IMR-90 (cell line): ENCODE measurements around the gene MMP20. TPM values are rescaled to one million over a fixed set of nuclear protein-coding genes. Genes with fewer than 3 reads are reported as not detected.

Experiments
- ATAC-seq: fragments of 200-7000 bp; cut with Tn5 transposase; 2 replicates; pipeline ENCODE4 v1.9.1; 2020; ENCODE audit warnings: low read depth, mild to moderate bottlenecking, moderate library complexity
- BruUV-seq: library from RNA; stranded (reverse); fragments of 400-500 nt; replicated peaks from 2 replicates; lab custom pipeline; 2021; lab: Mats Ljungman, UMichigan
- CTCF ChIA-PET: fragments of 300-600 bp; formaldehyde crosslinking; extraction: SDS; loops from one replicate; lab custom pipeline; 2021; ENCODE audit warnings: antibody characterized with exemption; lab: Yijun Ruan, JAX
- POLR2A ChIA-PET: fragments of 300-600 bp; sonication (Branson Sonifier 250); formaldehyde crosslinking; loops from one replicate; lab custom pipeline; 2022; ENCODE audit warnings: antibody characterized with exemption; ENCODE audit not compliant: unreplicated experiment; lab: Charles Lee
- DNase-seq: peaks from one replicate; pipeline ENCODE4 v3.0.0; 2013
- H2AFZ ChIP-seq: replicated peaks from 2 replicates; pipeline ENCODE3; 2013; ENCODE audit warnings: low read length, mild to moderate bottlenecking; ENCODE audit not compliant: poor library complexity
- H2AK5ac ChIP-seq: 2 replicates; pipeline ENCODE4 v1.6.1; 2013; ENCODE audit warnings: low read depth, low read length, inconsistent platforms
- H2AK9ac ChIP-seq: replicated peaks from 2 replicates; pipeline ENCODE3; 2013; ENCODE audit warnings: mild to moderate bottlenecking, low read depth, low read length, moderate library complexity; ENCODE audit not compliant: poor library complexity
- H2BK120ac ChIP-seq: 2 replicates; pipeline ENCODE4 v1.6.1; 2013; ENCODE audit warnings: low read depth, low read length, inconsistent platforms
- H2BK15ac ChIP-seq: 3 replicates; pipeline ENCODE4 v1.6.1; 2013; ENCODE audit warnings: low read depth, low read length, inconsistent platforms
- H2BK20ac ChIP-seq: 2 replicates; pipeline ENCODE4 v1.6.1; 2013; ENCODE audit warnings: low read depth, mild to moderate bottlenecking, inconsistent platforms, low read length, moderate library complexity
- H2BK5ac ChIP-seq: 2 replicates; pipeline ENCODE4 v1.6.1; 2013; ENCODE audit warnings: mild to moderate bottlenecking, low read depth, low read length, inconsistent platforms; ENCODE audit not compliant: poor library complexity, severe bottlenecking
- H3K14ac ChIP-seq: replicated peaks from 2 replicates; pipeline ENCODE4 v1.6.1; 2013; ENCODE audit warnings: low read depth, low read length, inconsistent platforms
- H3K18ac ChIP-seq: 2 replicates; pipeline ENCODE4 v1.6.1; 2013; ENCODE audit warnings: low read depth, low read length, control low read depth
- H3K23ac ChIP-seq: 2 replicates; pipeline ENCODE4 v1.6.1; 2013; ENCODE audit warnings: low read depth, low read length, inconsistent platforms
- H3K27ac ChIP-seq: 2 replicates; pipeline ENCODE4 v1.5.1; 2013; ENCODE audit warnings: mild to moderate bottlenecking, control low read depth, low read length; ENCODE audit not compliant: insufficient read depth
- H3K27me3 ChIP-seq: 2 replicates; pipeline ENCODE4 v1.6.1; 2013; ENCODE audit warnings: low read length; ENCODE audit not compliant: control insufficient read depth, insufficient read depth
- H3K36me3 ChIP-seq: 2 replicates; pipeline ENCODE4 v1.6.1; 2013; ENCODE audit warnings: low read length, mixed read lengths; ENCODE audit not compliant: control insufficient read depth, insufficient read depth
- H3K4ac ChIP-seq: 2 replicates; pipeline ENCODE4 v1.6.1; 2013; ENCODE audit warnings: low read depth, low read length, inconsistent platforms
- H3K4me1 ChIP-seq: 2 replicates; pipeline ENCODE4 v1.6.1; 2013; ENCODE audit warnings: low read length, mixed read lengths; ENCODE audit not compliant: control insufficient read depth, insufficient read depth
- H3K4me2 ChIP-seq: 2 replicates; pipeline ENCODE4 v1.6.1; 2013; ENCODE audit warnings: low read depth, mild to moderate bottlenecking, control low read depth, low read length, moderate library complexity
- H3K4me3 ChIP-seq: 2 replicates; pipeline ENCODE4 v1.5.1; 2013; ENCODE audit warnings: low read depth, mild to moderate bottlenecking, control low read depth, low read length, moderate library complexity; ENCODE audit not compliant: insufficient read depth
- H3K56ac ChIP-seq: 2 replicates; pipeline ENCODE4 v1.6.1; 2013; ENCODE audit warnings: low read length, inconsistent platforms; ENCODE audit not compliant: insufficient read depth; ENCODE audit errors: extremely low read depth
- H3K79me1 ChIP-seq, 2 experiments: 2 replicates each; pipeline ENCODE4 v1.6.1; 2013; ENCODE audit warnings: low read length in 2 of 2, inconsistent platforms in 1 of 2, low read depth in 1 of 2
- H3K9ac ChIP-seq: 2 replicates; pipeline ENCODE4 v1.6.1; 2013; ENCODE audit warnings: low read depth, low read length, control low read depth
- H3K9me1 ChIP-seq: 2 replicates; pipeline ENCODE4 v1.6.1; 2013; ENCODE audit warnings: low read length, inconsistent platforms; ENCODE audit not compliant: insufficient read depth
- H3K9me3 ChIP-seq: 2 replicates; pipeline ENCODE4 v1.6.1; 2013; ENCODE audit warnings: low read length; ENCODE audit not compliant: control insufficient read depth, insufficient read depth
- H4K20me1 ChIP-seq: 2 replicates; pipeline ENCODE4 v1.6.1; 2013; ENCODE audit warnings: low read length, inconsistent platforms; ENCODE audit not compliant: insufficient read depth
- H4K5ac ChIP-seq: 2 replicates; pipeline ENCODE4 v1.6.1; 2013; ENCODE audit warnings: mild to moderate bottlenecking, low read depth, low read length, control low read depth
- H4K8ac ChIP-seq, 2 experiments: 2 replicates each; pipeline ENCODE4 v1.6.1; 2013; ENCODE audit warnings: low read depth in 2 of 2, low read length in 2 of 2, control low read depth in 1 of 2, inconsistent platforms in 1 of 2
- H4K91ac ChIP-seq: 2 replicates; pipeline ENCODE4 v1.6.1; 2013; ENCODE audit warnings: low read depth, low read length, inconsistent platforms; ENCODE audit not compliant: insufficient read depth
- CEBPB ChIP-seq: IDR thresholded peaks from 2 replicates; pipeline ENCODE4 v1.6.1; 2012; ENCODE audit warnings: low read depth, low read length, improper control_type of control experiment
- CHD1 ChIP-seq: IDR thresholded peaks from 2 replicates; pipeline ENCODE4 v1.6.1; 2012; ENCODE audit warnings: low read depth, low read length, improper control_type of control experiment
- MAFK ChIP-seq: IDR thresholded peaks from 2 replicates; pipeline ENCODE4 v1.6.1; 2012; ENCODE audit warnings: low read depth, low read length, improper control_type of control experiment
- POLR2A ChIP-seq: IDR thresholded peaks from 2 replicates; pipeline ENCODE4 v1.6.1; 2012; ENCODE audit warnings: mild to moderate bottlenecking, low read depth, low read length
- SMC3 ChIP-seq: fragments of 150-350 bp; IDR thresholded peaks from 2 replicates; pipeline ENCODE4 v1.6.1; 2016; ENCODE audit warnings: low read depth, mild to moderate bottlenecking, antibody characterized with exemption, low read length, moderate library complexity
- USF2 ChIP-seq: fragments of 150-350 bp; IDR thresholded peaks from 2 replicates; pipeline ENCODE4 v1.6.1; 2017; ENCODE audit warnings: mild to moderate bottlenecking, antibody characterized with exemption, low read length, low read depth
- WGBS, 2 experiments: methylation state at CpG; one replicate each; pipeline versions ENCODE4 v1.1.5 to v1.1.7; 2013; ENCODE audit warnings: missing lambda C conversion rate in 2 of 2; ENCODE audit not compliant: insufficient read length in 1 of 2; ENCODE audit errors: extremely low coverage in 2 of 2; 5-methylcytosine and 5-hydroxymethylcytosine counted together
- dilution Hi-C: fragments of 300-500 bp; cut with HindIII; formaldehyde crosslinking; loops from one replicate; pipeline ENCODE4 v1.14.3; 2018; ENCODE audit warnings: low sequenced_read_pairs; ENCODE audit not compliant: unreplicated experiment
- in situ Hi-C: fragments of 300-500 bp; cut with MboI; formaldehyde crosslinking; loops from 3 replicates; pipeline ENCODE4 v1.14.3; 2019; ENCODE audit warnings: low sequenced_read_pairs, inconsistent platforms, mixed read lengths
- intact Hi-C: fragments of 100-400 bp; cut with micrococcal nuclease; formaldehyde crosslinking; loops from 2 replicates; pipeline ENCODE4 v1.10.0; 2022
- polyA plus RNA-seq, 3 experiments: library from polyadenylated mRNA; depleted of rRNA; stranded (reverse); fragments of >200 nt; gene quantifications; 2 replicates each; pipeline ENCODE4 v1.2.3, GENCODE V29; 2012; ENCODE audit warnings: low replicate concordance in 1 of 3
- total RNA-seq: library from RNA; depleted of rRNA; stranded (reverse); fragments of >200 nt; gene quantifications from 2 replicates; pipeline ENCODE4 v1.2.3, GENCODE V29; 2012

The MMP20 gene
- total and polyA plus RNA-seq, 2 of the 4 experiments (the other 2 are of a cell fraction), result not detected

GRCh38 chr11:102589047-102589459, 36.1 kb downstream of the MMP20 start:
- dilution Hi-C loops, result no loop called here
- Histone ChIP-seq H2AK5ac (no peak overlapping the region), H2AK9ac (no peak overlapping the region), H3K9ac (no peak overlapping the region), H3K23ac (no peak overlapping the region), H4K20me1 (no peaks in the 10 kb centered on the region), H2AFZ (no peak overlapping the region), H3K4ac (no peak overlapping the region), H3K56ac (no peak overlapping the region), H3K27ac (no peak overlapping the region), H3K4me3 (no peak overlapping the region), H3K36me3 (no peaks in the 10 kb centered on the region), H2BK5ac (no peak overlapping the region), H3K18ac (no peak overlapping the region), H2BK15ac (no peak overlapping the region), H4K8ac (no peak overlapping the region), H3K9me1 (no peaks in the 10 kb centered on the region), H4K5ac (no peak overlapping the region), H2BK120ac (no peak overlapping the region), H2BK20ac (no peak overlapping the region), H3K9me3 (no peaks in the 10 kb centered on the region), H3K79me1 (no peaks in the 10 kb centered on the region), H3K4me1 (no peaks in the 10 kb centered on the region), H4K91ac (no peak overlapping the region), H3K27me3 (no peaks in the 10 kb centered on the region), H3K14ac (no peak overlapping the region), H3K4me2 (no peak overlapping the region)
- TF ChIP-seq SMC3 (no peak), POLR2A (no peak), MAFK (no peak), CHD1 (no peak), CEBPB (no peak), USF2 (no peak)
- ATAC-seq, result no peak
- POLR2A ChIA-PET, result no interaction called here
- BruUV-seq, result no TSS peak
- in situ Hi-C loops, result no loop called here
- intact Hi-C loops, result no loop called here
- 83% methylated on average over 2 of the region's 2 CpGs; no CpG with 5 or more reads in 1 of the 2 experiments for WGBS, 2 experiments
- CTCF ChIA-PET, result no interaction called here
- no peak for DNase-seq
